ENCODE measurements around the gene TBC1D5. TPM values are rescaled to one million over a fixed set of nuclear protein-coding genes. Genes with fewer than 3 reads are reported as not detected.

TBC1D5 gene
- total RNA-seq, 1 experiment from 2014 or later: 43.3 TPM

GRCh38 chr3:17141699-17142098 lies 600.7 kb downstream of the TBC1D5 start:
- Mint-ChIP-seq H3K27me3 (ENCODE audit: insufficient read depth, unreplicated experiment) (no peaks in the 10 kb centered on the region), H3K4me3 (ENCODE audit: unreplicated experiment) (no peak overlapping the region), H3K27ac (ENCODE audit: low read depth, unreplicated experiment) (no peak overlapping the region), H3K36me3 (ENCODE audit: insufficient read depth, unreplicated experiment) (no peaks in the 10 kb centered on the region), H3K4me1 (ENCODE audit: insufficient read depth, unreplicated experiment) (no peaks in the 10 kb centered on the region), H3K9me3 (ENCODE audit: unreplicated experiment) (no peaks in the 10 kb centered on the region)
- DNase-seq (ENCODE audit: unreplicated experiment): no peak
- ChIA-PET CTCF (interaction anchor here (0.7 kb wide), 1 partner anchor 30 kb away, joined by 3 read pairs; no protein-coding TSS in a partner anchor), POLR2A (no interaction called here)
- no peak for TF ChIP-seq CTCF (IDR thresholded peaks at IDR 0.05; ENCODE audit: unreplicated experiment)
- no TSS peak for BruUV-seq (replicated peaks)
- intact Hi-C loops (cut with micrococcal nuclease): no loop called here

DNA sequence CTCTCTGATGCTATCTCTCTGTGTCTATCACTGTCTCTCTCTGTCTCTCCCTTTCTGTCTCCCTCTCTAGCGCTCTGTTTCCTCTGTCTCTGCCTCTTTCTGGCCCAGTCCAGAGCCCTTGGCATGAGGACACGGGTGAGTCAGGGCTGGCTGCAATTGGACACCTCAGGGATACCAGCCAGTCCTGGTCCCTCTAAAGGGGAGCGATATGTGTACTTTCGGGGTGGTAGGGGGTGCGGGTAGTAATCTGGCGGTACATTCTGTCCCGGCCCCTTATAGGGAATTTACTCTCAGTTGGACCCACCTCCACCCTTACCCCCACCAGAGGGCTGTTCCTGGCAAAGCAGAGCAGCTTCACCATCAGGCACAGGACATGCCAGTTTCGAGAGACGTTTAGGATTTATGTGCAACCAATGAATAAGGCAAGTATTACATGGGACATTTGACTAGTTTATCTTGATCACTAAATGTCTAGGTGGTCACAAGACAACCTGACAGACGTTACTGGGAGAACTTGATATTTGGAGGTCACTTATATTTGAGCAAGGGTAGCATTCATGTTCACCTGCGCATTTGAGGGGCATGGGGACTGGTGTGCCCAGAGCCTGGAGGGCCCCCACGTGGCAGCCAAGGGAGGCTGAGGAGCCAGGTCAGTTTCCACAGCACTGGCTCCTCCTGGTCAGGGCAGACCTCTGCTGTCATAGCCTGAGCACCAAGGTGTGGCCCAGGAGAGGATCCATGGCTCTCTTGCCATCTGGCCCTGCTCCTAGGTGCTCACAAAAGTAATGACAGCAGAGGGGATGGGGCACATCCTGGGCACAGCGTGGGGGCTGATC lies 601.5 kb downstream of the TBC1D5 start:
- CTCF ChIA-PET: no interaction called here
- Mint-ChIP-seq H3K36me3 (ENCODE audit: insufficient read depth, unreplicated experiment) (no peaks in the 10 kb centered on the region), H3K4me1 (ENCODE audit: insufficient read depth, unreplicated experiment) (no peaks in the 10 kb centered on the region), H3K27ac (ENCODE audit: low read depth, unreplicated experiment) (no peak overlapping the region), H3K27me3 (ENCODE audit: insufficient read depth, unreplicated experiment) (no peaks in the 10 kb centered on the region), H3K9me3 (ENCODE audit: unreplicated experiment) (no peaks in the 10 kb centered on the region), H3K4me3 (ENCODE audit: unreplicated experiment) (no peak overlapping the region)
- no peak for TF ChIP-seq CTCF (IDR thresholded peaks at IDR 0.05; ENCODE audit: unreplicated experiment)
- POLR2A ChIA-PET: no interaction called here
- BruUV-seq (replicated peaks): no TSS peak
- peak; percentile 17 for DNase-seq (ENCODE audit: unreplicated experiment)
- intact Hi-C loops (cut with micrococcal nuclease): no loop called here

- Mint-ChIP-seq H3K4me1 (ENCODE audit: insufficient read depth, unreplicated experiment) (no peaks in the 10 kb centered on the region), H3K9me3 (ENCODE audit: unreplicated experiment) (no peaks in the 10 kb centered on the region), H3K4me3 (ENCODE audit: unreplicated experiment) (no peak overlapping the region), H3K27me3 (ENCODE audit: insufficient read depth, unreplicated experiment) (no peaks in the 10 kb centered on the region), H3K27ac (ENCODE audit: low read depth, unreplicated experiment) (no peak overlapping the region), H3K36me3 (ENCODE audit: insufficient read depth, unreplicated experiment) (no peaks in the 10 kb centered on the region)
- no TSS peak for BruUV-seq (replicated peaks)
- intact Hi-C loops (cut with micrococcal nuclease): no loop called here
- peak; percentile 12 for DNase-seq (ENCODE audit: unreplicated experiment)
- no peak for TF ChIP-seq CTCF (IDR thresholded peaks at IDR 0.05; ENCODE audit: unreplicated experiment)
- POLR2A ChIA-PET: no interaction called here
- CTCF ChIA-PET: interaction anchor here (0.6 to 1.0 kb wide), 3 partner anchors 14 to 211 kb away, joined by 3 to 7 read pairs (median 3); no protein-coding TSS in a partner anchor
Measured at GRCh38 chr3:17138246-17139039, 604.0 kb downstream of the TBC1D5 start.

GRCh38 chr3:17137321-17137826 lies 605.1 kb downstream of the TBC1D5 start:
- CTCF ChIA-PET: interaction anchor here (1.0 kb wide), 1 partner anchor 16 kb away, joined by 7 read pairs; no protein-coding TSS in a partner anchor
- Mint-ChIP-seq H3K9me3 (ENCODE audit: unreplicated experiment) (no peaks in the 10 kb centered on the region), H3K27me3 (ENCODE audit: insufficient read depth, unreplicated experiment) (no peaks in the 10 kb centered on the region), H3K4me1 (ENCODE audit: insufficient read depth, unreplicated experiment) (no peaks in the 10 kb centered on the region), H3K36me3 (ENCODE audit: insufficient read depth, unreplicated experiment) (no peaks in the 10 kb centered on the region), H3K27ac (ENCODE audit: low read depth, unreplicated experiment) (no peak overlapping the region), H3K4me3 (ENCODE audit: unreplicated experiment) (no peak overlapping the region)
- DNase-seq (ENCODE audit: unreplicated experiment): no peak
- no TSS peak for BruUV-seq (replicated peaks)
- POLR2A ChIA-PET: no interaction called here
- no peak for TF ChIP-seq CTCF (IDR thresholded peaks at IDR 0.05; ENCODE audit: unreplicated experiment)
- intact Hi-C loops (cut with micrococcal nuclease): no loop called here
